ENCODE measurements around the gene UFD1.

- TF ChIP-seq POLR2A (IDR thresholded peaks at IDR 0.05; ENCODE audit: low read length) (no peak), GATA1 (IDR thresholded peaks at IDR 0.05; ENCODE audit: low read depth, low read length) (no peak)
Measured at GRCh38 chr22:19466126-19466716, 12.8 kb downstream of the UFD1 start.
